ENCODE results near the gene PTGES3. TPM values are rescaled to one million over a fixed set of nuclear protein-coding genes. Genes with fewer than 3 reads are reported as not detected.

Gene PTGES3
- total and polyA plus RNA-seq, 2 of the 8 experiments (the other 6 are each of a cell fraction or from before 2014, with no cell fraction given), result 111 to 464 TPM

- Histone ChIP-seq H3K23ac (ENCODE audit: insufficient read length) (no peak overlapping the region), H3K36me3 (ENCODE audit: control insufficient read depth in 2 of 4, insufficient read depth in 4 of 4, low read length in 3 of 4) (peaks cover 28 to 81% (median 58%) of the 10 kb centered on the region in 4 experiments), H4K5ac (ENCODE audit: insufficient read length, low read depth, low read length) (no peak overlapping the region), H3K4ac (replicated peaks; ENCODE audit: insufficient read length, low read depth, low read length) (no peak overlapping the region), H3K4me3 (ENCODE audit: extremely low read depth in 1 of 4, insufficient read depth in 2 of 4, low read depth in 3 of 4, low read length in 4 of 4) (no peak overlapping the region), H3K4me1 (replicated peaks in 1 of 4; ENCODE audit: control insufficient read depth in 3 of 4, insufficient read depth in 4 of 4, low read length in 3 of 4) (peaks cover 10 to 21% (median 14%) of the 10 kb centered on the region in 4 experiments), H3K56ac (replicated peaks; ENCODE audit: insufficient read length, low read depth, low read length) (no peak overlapping the region), H3K27ac (ENCODE audit: low read depth, low read length) (no peak overlapping the region), H4K8ac (ENCODE audit: extremely low read depth, insufficient read depth, low read length) (no peak overlapping the region), H3K9ac (replicated peaks in 1 of 4; ENCODE audit: extremely low read depth in 1 of 4, low read depth in 3 of 4, low read length in 3 of 4) (no peak overlapping the region), H2BK120ac (replicated peaks; ENCODE audit: low read depth, low read length) (no peak overlapping the region), H3K4me2 (ENCODE audit: insufficient read depth in 1 of 2, low read depth in 2 of 2, low read length in 2 of 2) (no peak overlapping the region), H3K79me1 (ENCODE audit: low read depth, low read length) (peaks cover 26% of the 10 kb centered on the region), H2BK15ac (ENCODE audit: low read length) (no peak overlapping the region), H2BK5ac (ENCODE audit: low read depth, low read length) (no peak overlapping the region), H3K79me2 (ENCODE audit: control insufficient read depth in 1 of 2, insufficient read depth in 2 of 2, low read length in 2 of 2) (peaks cover 20 to 54% of the 10 kb centered on the region in 2 experiments), H2BK12ac (ENCODE audit: low read depth, low read length) (no peak overlapping the region), H3K18ac (ENCODE audit: extremely low read depth, low read length) (no peak overlapping the region), H3K14ac (ENCODE audit: insufficient read length) (no peak overlapping the region), H3K23me2 (ENCODE audit: low read depth, low read length) (no peaks in the 10 kb centered on the region; the same call in 1 of the 2 replicates), H3K27me3 (replicated peaks in 1 of 4; ENCODE audit: control insufficient read depth in 3 of 4, extremely low read depth in 1 of 4, insufficient read depth in 3 of 4, low read length in 3 of 4) (no peaks in the 10 kb centered on the region), H4K20me1 (replicated peaks in 1 of 2; ENCODE audit: control insufficient read depth in 1 of 2, insufficient read depth in 2 of 2, low read length in 2 of 2) (peaks cover 27 to 41% of the 10 kb centered on the region in 2 experiments), H2AFZ (ENCODE audit: low read length) (no peak overlapping the region), H2AK5ac (ENCODE audit: low read depth, low read length) (no peak overlapping the region), H4K91ac (replicated peaks; ENCODE audit: insufficient read length, low read length) (no peak overlapping the region), H2BK20ac (ENCODE audit: low read length) (peak overlapping the region; percentile 61; the same call in 1 of the 2 replicates), H3K9me3 (ENCODE audit: insufficient read depth in 2 of 2, low read depth in 1 of 2, low read length in 1 of 2) (no peaks in the 10 kb centered on the region)
- ChIA-PET POLR2A (ENCODE audit: partially characterized antibody) (interaction anchor here (0.7 to 52.4 kb wide), 11 partner anchors 18 to 82 kb away, joined by 3 to 1406 read pairs (median 4); partner anchors contain the start of genes ATP5F1B, NACA, PRIM1 and PTGES3), CTCF (ENCODE audit: partially characterized antibody) (interaction anchor here (0.8 to 2.5 kb wide), 3 partner anchors 10 to 81 kb away, joined by 3 to 10 read pairs (median 4); no protein-coding TSS in a partner anchor)
- FAIRE-seq (no peak), DNase-seq (ENCODE audit: low read depth in 1 of 2, low spot score in 2 of 2) (no peak)
- WGBS, 2 experiments (ENCODE audit: extremely low coverage in 1 of 2, insufficient coverage in 1 of 2, insufficient read length in 1 of 2, insufficient replicate concordance in 2 of 2, low coverage in 1 of 2, low lambda C conversion rate in 2 of 2, missing lambda C conversion rate in 1 of 2), result 85% methylated on average over 1 of the region's 1 CpG; no CpG with 5 or more reads in 1 of the 2 experiments
- peak in 1 of 2 experiments; percentile 18; a peak in 1 of 3 replicates for TF ChIP-seq POLR2A (IDR thresholded peaks at IDR 0.05; ENCODE audit: control extremely low read depth in 1 of 2, low read depth in 2 of 2, low read length in 2 of 2)
- no peak for TF ChIP-seq EZH2 (IDR thresholded peaks at IDR 0.05; ENCODE audit: low read depth, low read length, severe bottlenecking)
- TF ChIP-seq CBX5 (IDR thresholded peaks at IDR 0.05; ENCODE audit: low read depth, low read length), result no peak
These were observed 28.4 kb upstream of the PTGES3 start for GRCh38 chr12:56716458-56716857.
